ENCODE results near the gene ZNF302.

DNA sequence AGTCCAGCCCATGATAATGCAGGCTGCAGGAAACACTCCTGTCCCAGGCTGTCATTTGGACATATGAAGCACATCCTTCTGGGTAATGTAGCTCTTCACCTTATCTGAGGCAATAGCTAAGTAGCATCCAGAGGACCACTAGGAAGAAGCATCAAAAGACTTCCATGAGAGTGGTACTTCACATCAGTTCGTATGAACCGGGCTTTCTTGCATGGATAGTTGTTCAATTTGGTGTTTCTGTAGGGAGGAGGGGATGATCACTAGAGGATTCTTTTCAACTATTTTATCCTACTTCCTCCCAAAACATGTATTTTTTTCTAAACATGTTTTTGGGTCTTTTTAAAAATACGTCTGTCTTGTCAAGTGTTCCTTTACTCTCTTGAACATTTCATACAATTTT, 12.9 kb downstream of the ZNF302 start:
- TF ChIP-seq, protein P1, sequence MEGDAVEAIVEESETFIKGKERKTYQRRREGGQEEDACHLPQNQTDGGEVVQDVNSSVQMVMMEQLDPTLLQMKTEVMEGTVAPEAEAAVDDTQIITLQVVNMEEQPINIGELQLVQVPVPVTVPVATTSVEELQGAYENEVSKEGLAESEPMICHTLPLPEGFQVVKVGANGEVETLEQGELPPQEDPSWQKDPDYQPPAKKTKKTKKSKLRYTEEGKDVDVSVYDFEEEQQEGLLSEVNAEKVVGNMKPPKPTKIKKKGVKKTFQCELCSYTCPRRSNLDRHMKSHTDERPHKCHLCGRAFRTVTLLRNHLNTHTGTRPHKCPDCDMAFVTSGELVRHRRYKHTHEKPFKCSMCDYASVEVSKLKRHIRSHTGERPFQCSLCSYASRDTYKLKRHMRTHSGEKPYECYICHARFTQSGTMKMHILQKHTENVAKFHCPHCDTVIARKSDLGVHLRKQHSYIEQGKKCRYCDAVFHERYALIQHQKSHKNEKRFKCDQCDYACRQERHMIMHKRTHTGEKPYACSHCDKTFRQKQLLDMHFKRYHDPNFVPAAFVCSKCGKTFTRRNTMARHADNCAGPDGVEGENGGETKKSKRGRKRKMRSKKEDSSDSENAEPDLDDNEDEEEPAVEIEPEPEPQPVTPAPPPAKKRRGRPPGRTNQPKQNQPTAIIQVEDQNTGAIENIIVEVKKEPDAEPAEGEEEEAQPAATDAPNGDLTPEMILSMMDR (conservative IDR thresholded peaks at IDR 0.05), result no peak
- no peak for TF ChIP-seq EZH2 (IDR thresholded peaks at IDR 0.05; ENCODE audit: low read depth)
